Activated CD4-positive, alpha-beta T cell treated with anti-CD3 and anti-CD28 coated beads for 1 hour (primary cell): ENCODE data around the gene TRDN.
"Not testable (repeated sequence)": the region's sequence is repeated elsewhere in the genome, so short reads cannot be mapped to it uniquely, and the experiment has no call there.

ENCODE experiments used
- DNase-seq: peaks from one replicate; pipeline ENCODE4 v3.0.0-alpha.2; 2020

TRDN gene

DNA sequence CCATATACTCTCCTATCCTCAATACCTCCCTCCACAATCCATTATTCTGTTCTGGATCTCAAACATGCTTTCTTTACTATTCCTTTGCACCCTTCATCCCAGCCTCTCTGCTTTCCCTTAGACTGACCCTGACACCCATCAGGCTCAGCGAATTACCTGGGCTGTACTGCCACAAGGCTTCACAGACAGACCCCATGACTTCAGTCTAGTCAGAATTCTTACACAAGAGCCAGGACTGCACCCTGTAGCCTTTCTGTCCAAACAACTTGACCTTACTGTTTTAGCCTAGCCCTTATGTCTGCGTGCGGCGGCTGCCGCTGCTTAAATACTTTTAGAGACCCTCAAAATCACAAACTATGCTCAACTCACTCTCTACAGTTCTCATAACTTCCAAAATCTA, 76.9 kb downstream of the TRDN start:
- not testable (repeated sequence) for DNase-seq

DNA sequence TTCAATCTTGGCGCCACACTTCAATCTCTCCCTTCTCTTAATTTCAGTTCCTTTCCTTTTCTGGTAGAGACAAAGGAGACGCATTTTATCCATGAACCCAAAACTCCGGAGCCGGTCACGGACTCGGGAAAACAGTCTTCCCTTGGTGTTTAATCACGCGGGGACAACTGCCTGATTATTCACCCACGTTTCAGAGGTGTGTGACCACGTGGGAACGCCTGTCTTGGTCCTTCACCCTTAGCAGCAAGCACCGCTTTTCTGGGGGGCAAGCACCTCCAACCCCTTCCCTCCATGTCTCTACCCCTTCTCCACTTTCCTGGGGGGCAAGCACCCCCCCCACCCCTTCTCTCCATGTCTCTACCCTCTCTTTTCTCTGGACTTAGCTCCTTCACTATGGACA, 79.3 kb downstream of the TRDN start:
- not testable (repeated sequence) for DNase-seq

GRCh38 chr6:123551939-123552707, 84.6 kb downstream of the TRDN start:
- DNase-seq, result no peak

GRCh38 chr6:123550052-123550617, 86.6 kb downstream of the TRDN start:
- DNase-seq, result no peak

DNA sequence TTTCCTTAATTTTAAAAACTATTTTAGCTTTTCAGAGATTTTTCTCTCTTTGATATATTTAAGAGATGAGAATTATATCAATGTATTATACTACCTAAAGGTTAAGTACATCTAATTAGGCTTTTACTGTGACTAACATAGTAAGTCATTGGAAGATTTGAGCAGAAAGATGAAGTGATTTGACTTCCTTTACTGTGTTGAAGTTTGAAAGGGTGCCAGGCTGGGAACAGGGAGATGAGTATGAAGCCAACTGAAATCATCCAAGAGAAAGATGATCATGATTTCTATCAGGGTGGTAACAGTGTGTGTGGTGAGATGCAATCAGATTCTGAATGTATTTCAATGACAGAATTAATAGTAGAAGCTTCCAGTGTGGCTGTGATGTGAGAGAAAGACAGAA, 87.3 kb downstream of the TRDN start:
- DNase-seq, result no peak

DNA sequence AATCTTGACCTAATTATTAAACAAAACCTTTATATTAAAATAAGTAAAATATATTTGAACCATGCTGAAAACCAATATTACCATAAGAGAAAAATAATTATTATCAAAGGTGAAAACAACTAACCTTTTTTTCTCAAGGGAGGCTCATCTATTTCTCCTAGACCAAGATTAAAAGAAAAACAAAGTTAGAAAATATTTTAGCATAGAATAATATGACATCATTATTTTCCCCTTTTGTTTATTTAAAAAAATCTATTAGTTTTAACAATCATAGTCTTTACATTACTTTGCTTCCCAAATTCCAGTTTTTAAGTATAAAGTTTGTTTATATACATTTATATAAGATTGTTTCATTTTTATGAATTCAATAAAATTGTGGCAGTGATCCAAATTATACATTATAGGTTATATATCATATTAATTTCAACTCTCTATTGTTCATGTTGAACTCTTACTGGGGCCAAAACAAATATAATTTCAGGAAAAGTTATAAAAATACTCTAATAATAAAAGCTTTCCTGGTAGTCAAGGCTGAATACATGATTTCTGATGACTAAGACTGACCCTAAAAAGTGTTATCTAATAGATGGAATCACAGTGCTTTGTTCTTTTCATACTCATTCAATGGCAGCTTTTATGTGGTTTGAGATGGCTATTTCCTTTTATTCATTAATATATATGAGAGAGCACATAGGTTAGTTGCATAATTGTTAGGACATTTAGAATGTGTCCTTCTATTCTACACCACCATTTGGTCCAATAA, 89.4 kb downstream of the TRDN start:
- no peak for DNase-seq

GRCh38 chr6:123546537-123546936, 90.2 kb downstream of the TRDN start:
- DNase-seq, result no peak

GRCh38 chr6:123541462-123541861, 95.3 kb downstream of the TRDN start:
- no peak for DNase-seq

DNA sequence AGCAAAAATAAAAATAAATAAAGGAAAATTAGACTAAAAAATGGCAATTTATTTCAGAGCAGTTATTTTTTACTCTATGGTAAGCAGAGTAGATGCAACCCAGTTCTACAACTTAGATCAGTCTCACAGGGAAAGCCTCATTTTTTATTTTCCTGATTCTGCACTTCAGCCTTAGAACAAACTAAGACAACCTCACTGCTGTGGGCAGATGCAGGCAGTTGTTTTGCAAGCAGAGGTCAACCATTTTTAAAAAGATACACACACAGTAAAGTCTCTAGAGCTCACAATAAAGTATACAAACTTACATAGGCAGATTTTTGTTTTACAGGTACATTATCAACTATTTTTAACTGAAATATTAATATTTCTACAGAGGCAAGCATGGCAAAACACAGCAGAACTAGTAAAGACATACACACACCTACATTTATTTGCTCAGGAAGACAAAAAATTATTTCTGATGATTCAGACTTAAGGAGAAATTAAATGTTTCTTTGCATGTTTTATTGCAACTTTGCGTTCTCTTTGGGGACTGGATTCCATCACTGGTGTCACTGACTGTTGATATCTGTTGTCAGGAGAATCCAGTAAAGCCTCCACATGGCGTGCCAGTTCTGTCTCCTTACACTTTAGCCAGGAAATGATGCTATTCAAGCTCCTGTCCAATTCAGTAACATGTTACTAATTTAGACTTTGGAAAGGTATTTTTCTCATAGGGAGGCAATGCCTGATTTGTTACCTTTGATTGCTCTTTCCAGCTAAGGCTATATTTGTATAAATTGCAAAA, 102.7 kb downstream of the TRDN start:
- no peak for DNase-seq

DNA sequence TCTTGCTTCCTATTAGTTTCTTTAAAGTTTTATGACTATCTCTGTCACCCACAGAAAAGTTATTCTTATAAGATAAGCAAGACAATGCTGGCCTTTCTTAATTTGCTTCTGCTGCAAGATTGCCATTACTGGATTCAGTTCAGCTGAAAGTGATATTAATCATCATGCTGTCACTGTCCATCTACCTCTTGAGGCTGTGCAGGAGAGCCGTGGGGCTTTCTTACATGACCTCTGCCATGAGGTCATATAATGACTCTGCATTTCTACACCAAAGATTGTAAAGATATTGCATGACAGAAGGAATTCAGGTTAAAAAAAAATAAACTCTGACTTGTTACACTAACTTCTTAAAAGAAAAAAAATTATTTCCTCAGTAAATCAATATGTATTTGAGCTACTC, 106.9 kb downstream of the TRDN start:
- DNase-seq, result no peak

GRCh38 chr6:123529058-123529457, 107.7 kb downstream of the TRDN start:
- DNase-seq, result no peak

DNA sequence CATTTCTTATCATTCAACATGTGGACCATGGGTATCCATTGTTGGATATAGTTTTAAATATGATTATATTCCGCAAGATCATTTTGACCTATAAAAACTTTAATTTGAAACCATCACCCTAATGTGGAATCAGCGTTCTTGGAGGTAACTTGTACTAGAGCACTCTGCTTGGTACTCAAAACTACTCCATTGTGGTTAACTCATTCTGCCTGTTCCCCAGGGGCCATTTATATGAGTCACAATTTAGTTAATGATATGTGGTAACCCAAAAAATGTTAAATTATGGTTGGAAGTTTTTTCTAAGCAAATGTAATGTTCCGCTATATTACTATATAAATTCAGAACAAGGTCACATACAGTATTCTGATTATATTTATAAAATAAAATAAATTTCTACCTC, 109.3 kb downstream of the TRDN start:
- no peak for DNase-seq

- DNase-seq, result no peak
Measured at GRCh38 chr6:123526128-123526527, 110.6 kb downstream of the TRDN start.

GRCh38 chr6:123524781-123525180, 112.0 kb downstream of the TRDN start:
- DNase-seq, result no peak

- DNase-seq, result no peak
Measured at GRCh38 chr6:123520217-123520616, 116.5 kb downstream of the TRDN start.

GRCh38 chr6:123519189-123519505, 117.6 kb downstream of the TRDN start:
- no peak for DNase-seq

DNA sequence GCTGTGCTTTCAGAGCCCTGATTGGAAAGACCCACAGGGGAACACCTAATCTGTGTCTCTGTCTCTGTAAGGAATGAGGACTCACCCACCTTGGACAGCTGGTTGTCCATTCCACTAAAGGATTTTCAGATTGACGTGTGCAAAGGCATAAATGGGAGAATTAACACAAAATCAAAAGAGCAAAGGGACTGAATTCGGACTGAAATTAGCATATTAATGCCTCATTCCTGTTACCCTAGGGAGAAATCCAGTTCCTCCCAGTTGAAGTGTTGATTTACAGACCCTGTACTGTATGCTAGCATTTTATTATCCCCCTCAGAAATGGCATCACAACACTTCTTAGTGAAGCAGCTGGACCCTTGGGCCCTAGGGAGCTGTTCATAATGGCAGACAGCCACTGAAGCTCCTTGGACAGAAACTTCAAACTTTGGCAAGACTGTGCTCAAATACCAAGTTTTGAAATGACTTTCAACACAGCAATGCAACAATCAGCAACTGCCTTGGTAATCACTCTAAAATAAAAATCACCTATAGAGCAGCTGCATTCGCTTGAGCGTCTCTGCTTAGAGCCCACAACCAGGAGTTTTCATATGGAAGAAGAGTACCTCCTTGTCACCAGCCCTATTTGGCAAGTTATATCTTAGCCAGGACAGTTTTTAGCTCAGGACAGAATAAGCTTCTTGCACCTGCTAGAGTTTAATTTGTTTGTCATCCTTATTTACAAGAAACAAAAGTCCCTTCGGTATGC, 118.1 kb downstream of the TRDN start:
- DNase-seq, result no peak

DNA sequence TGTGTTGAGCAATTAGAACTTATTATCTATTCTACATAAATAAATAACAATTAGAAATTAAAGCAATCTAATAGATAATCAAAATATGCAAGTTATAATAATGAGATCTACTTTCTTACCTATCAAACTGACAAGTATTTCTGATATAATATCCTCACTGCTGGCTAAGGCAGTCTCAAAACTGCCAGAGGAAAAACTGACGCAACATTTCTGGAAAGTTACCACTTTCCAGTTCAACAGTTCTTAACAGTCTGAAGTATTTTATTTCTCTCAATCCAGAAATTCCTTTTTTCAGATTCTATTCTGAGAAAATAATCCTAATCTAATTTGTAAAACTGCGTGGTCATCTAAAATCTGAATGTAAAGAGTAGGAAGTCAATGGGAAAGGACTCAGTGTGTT, 121.0 kb downstream of the TRDN start:
- DNase-seq, result no peak

GRCh38 chr6:123509112-123509511, 127.6 kb downstream of the TRDN start:
- DNase-seq, result no peak

DNA sequence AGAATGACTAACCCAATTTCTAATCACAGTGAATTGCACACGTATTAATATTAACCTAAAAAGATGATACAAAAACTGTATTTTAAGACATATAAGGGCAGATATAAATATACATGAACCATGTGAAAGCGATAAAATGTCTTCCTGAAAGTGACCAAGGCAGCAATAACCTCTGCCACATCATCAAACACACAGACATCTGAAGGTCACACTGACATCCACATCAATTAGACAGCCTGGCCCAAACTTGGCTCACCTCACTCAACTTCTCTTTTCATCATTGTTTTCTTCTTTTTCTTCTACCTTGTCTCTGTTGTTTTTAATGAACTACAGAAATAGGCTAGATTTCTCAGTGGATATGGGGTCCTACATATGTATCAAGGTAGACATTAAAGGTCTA, 128.5 kb downstream of the TRDN start:
- DNase-seq, result no peak

DNA sequence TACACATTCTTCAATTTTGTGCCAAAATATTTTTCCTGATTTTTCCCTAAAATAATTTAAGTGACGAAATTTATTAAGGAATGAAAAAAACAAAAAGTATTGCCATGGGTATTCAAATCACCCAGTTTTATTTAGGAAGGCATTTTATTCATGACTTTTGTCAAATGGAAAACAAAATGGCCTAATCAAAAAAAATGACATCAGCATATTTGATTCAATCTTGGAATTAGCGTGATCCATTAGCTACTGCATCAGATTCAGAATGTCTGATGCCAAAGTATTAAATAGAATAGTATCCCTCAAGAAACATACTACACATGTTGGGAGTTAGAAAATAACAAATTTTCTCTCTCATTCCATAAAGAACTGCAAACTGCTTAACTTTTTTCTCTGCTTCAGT, 129.2 kb downstream of the TRDN start:
- DNase-seq, result no peak

DNA sequence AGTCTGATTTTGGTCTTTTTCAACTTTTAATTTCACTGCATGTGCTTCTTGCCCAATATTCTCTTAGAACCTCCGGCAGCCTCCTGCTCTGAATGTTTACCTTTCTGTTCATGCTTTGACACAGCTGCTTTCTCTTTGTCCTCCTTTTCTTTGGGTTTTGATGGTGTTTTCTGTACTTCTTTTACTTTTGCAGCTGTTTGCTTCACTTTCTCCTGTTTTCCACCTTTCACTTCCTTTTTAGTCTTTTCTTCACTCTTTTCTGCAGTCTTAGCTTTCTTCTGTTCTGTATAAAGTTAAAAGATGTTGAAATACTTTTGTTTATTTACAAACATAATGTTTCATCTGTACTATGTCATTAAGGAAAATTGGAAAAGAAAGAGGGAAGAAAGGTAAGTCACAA, 133.1 kb downstream of the TRDN start:
- no peak for DNase-seq

- DNase-seq, result no peak
Measured at GRCh38 chr6:123497025-123497424, 139.7 kb downstream of the TRDN start.
